ENCODE data around the gene C6orf62.

DNA sequence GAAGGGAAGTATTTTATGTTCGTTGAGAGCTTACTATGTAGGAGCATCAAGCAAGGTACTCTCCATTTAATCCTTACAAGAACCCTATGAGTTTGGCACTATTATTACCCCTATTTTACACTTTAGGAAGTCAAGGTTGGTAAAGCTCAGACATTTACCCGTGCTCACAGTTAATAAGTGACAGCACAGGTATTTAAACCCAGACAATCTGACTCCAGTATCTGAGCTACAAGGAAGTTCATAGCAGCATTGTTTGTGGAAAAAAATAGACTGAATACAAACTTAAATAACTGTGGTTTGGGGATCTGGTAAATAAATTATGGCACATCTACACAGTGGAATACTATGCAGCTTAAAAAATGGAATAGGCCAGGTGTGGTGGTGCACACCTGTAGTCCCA, 34.6 kb upstream of the C6orf62 start:
- TF ChIP-seq POLR2A (IDR thresholded peaks at IDR 0.05; ENCODE audit: low read depth, low read length) (no peak), TAF1 (IDR thresholded peaks at IDR 0.05; ENCODE audit: borderline replicate concordance, low read depth, low read length) (no peak)

All from GM12892 (cell line).